HG03103 (cell line): Measurements from ENCODE around the gene SMIM22.

Experiments
- ATAC-seq: cut with Tn5 transposase; IDR thresholded peaks from one replicate; pipeline ENCODE4 v1.9.1; 2021; ENCODE audit warnings: low read depth; ENCODE audit not compliant: unreplicated experiment

Gene SMIM22

DNA sequence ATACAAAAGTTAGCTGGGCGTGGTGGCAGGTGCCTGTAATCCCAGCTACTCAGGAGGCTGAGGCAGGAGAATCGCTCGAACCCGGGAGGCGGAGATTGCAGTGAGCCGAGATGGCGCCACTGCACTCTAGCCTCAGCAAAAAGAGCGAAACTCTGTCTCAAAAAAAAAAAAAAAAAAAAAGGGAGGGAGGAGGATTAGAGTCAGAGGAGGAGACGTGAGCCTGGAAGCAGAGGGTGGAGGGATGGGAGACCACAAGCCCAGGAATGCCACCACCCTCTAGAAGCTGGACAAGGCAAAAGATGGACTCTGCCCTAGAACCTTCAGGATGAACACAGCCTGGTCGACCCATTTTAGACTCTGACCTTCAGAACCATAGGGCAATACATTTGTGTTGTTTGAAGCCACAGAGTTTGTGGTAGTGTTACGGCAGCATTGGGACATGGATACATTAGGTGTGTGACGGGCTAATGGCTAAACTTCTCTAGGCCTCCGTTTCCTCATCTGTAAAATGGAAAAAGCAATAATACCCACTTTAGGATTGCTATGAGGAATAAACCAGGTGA lies 2.1 kb upstream of the SMIM22 start:
- ATAC-seq: no peak

DNA sequence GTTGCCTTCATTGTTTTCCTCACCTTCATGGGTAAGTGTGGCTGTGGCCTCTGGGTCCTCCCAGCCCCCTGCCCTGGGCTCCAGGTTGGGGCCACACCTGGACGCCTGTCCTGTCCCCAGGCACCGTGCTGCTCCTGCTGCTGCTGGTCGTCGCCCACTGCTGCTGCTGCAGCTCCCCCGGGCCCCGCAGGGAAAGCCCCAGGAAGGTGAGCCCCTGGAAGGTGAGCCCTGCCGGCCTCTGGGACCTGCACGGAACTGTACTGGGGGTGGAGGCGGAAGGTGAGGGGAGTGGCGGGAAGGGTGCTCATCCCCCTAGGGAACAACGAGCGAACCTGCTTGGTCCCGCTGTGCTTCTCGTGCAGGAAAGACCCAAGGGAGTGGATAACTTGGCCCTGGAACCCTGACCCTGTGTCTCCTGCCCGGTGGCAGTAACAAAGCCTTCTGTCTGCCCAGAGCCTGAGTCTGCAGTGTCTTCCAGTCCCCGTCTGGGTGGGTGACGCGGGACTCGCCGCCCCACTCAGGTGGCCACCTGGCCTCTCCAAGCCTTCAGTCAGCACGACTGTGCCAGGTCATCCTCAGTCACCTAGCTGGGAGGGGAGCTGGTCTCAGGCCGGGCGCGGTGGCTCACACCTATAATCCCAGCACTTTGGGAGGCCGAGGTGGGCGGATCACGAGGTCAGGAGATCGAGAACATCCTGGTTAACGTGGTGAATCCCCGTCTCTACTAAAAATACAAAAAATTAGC lies 831 bp downstream of the SMIM22 start:
- ATAC-seq: no peak

DNA sequence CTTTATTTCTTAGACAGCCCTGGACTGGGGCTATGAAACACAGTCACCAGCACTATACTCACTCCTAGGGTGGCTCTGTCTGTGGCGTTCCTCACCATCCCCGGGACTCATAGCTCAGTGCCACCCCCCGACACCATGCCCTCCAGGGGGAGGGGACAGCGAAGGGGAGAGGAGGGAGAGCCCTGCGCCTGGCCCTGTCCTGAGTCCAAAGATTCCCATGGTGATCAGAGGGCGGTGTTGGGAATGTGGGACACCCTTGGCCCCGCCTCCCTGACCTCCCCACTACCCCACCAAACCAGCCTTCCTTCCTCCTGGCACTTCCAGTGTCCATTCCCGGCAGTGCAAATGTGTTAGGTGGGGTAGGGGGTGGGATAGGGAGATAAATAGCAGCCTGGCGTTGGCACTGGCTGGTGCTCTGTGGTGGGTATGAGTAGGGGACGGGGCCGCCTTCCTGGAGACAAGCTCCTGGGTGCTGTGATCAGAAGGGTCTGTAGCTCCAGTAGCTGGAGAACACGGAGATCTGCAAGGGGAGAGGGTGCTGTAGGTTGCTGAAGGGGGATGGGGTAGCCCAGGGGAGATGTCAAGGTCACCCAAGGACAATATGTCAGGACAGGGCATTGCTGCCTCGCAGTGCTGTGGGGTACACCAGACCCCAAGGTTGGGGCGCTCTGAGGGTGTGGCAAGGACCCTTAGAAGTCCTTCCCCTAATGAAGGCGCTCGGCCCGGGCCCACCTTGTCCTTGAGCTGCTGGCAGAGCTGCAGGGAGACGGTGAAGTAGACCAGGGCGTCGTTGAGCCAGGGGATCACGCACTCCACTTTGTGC lies 2.0 kb downstream of the SMIM22 start:
- ATAC-seq: no peak

- no peak for ATAC-seq
Measured at GRCh38 chr16:4797805-4798252, 2.7 kb downstream of the SMIM22 start.

GRCh38 chr16:4798456-4798855 lies 3.3 kb downstream of the SMIM22 start:
- no peak for ATAC-seq

- no peak for ATAC-seq
Measured at GRCh38 chr16:4799171-4799855, 4.1 kb downstream of the SMIM22 start.

- no peak for ATAC-seq
Measured at GRCh38 chr16:4800290-4801041, 5.3 kb downstream of the SMIM22 start.

GRCh38 chr16:4801051-4801961 lies 6.1 kb downstream of the SMIM22 start:
- ATAC-seq: no peak

- peak; percentile 52 for ATAC-seq
Measured at GRCh38 chr16:4801962-4802658, 6.9 kb downstream of the SMIM22 start, which contains the start of gene ROGDI. Gene ROGDI (minus strand): TSS chr16:4802633. CDS start chr16:4802571, 62 bp downstream.

DNA sequence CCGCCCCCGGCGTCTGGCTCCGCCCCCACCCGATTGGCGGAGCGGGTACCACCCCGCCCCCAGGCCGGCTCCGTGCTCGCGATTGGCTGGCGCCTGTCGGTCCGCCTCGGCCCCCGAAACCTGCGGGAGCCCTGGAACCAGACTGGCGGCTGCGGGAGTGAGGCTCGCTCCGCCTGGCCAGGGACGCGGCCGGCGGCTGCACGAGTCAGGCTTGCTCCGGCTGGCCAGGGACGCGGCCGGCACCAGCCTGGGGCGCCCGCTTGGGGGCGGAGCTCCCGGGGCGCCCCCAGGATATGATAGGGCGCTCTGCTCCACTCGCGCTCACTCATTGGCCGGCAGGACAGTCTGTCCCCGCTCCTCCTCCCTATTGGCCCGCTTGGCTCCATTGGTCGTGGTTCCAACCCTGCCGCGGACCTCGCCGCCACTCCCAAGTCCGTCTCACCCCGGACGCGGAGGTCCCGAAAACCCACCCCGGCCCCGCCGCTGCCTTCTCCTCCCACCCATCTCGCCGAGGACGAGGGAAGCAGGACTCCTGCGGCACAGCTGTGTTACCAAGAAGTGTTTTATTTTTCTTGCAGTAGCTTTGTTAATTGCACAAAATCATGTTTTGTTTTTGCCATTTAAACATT lies 7.6 kb downstream of the SMIM22 start:
- peak; percentile 84 for ATAC-seq

DNA sequence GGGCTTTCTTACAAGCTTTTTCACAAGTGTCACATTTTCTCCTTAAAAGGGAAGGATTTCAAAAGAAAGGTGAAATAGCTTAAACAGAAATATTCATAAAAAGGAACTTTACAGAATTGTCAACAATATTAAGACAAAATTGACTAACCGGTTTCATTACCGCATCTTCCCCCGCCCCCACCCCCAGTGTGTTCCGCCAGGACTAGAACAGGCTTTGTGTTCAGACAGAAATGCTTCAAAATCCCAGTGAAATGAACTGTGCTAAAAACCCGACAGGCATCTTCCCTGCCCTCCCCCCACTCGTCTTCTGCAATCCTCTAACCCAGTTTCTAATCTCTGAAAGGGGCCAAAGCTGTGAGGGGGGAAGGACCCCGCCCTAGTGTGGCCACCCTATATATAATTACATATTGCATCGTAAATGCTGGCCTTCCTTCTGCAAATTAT lies 8.3 kb downstream of the SMIM22 start:
- no peak for ATAC-seq

DNA sequence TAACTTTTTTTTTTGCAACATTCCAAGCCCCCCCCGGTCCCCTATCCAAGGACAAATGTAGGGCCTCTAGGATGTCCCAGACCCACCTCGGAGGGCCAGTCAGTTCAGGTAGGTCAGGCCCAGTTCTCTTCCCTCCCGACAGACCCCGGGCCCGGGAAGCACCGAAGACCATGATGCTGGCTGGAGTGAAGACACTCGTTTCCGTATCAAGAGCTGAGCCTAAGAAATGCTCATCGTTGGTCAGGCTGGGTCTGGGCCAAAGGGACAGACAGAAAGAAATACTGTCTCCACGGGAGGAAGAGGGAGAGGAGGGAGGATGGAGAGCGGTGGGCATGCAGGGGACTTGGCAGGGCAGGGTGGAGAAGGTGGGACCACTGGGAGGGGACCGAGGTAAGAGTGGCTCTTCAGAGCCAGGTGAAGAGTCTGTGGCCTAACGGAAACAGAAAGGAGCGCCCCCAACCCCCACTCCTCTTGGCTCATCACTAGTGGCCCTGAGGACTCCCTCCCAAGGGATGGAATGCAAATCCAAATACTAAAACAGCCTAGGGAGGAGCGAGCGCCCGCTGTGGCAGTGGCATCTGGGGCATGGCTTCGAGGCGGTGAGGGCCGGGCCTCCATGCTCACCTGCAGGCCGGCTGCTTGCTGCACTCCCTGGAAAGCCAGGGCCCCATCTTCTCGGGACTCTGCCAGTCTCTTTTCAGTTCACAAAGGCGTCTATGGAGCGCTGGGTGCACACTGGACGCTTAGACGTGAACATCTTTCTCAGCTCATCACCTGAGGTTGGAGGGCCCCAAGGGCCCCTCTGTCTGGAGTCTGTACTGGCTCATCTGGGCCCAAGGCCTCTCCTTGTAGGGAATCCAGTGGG lies 9.0 kb downstream of the SMIM22 start:
- ATAC-seq: no peak

DNA sequence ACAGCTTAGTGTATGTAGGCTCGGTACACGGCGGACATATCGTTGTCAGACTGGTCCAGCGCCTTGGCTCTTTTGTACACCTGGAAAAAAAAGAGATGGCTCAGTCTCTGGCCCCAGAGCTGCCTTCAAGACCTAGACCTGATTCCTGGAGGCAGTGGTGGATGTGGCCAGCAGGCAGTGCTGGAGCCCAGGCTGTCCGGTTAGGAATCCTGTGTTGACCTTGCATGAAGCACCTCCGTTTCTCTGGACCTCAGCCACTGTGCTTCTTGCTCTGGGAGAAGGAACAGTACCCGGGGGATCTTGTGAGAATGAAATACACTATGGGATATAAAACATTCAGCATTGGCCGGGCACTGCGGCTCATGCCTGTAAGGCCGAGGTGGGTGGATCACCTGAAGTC lies 10.1 kb downstream of the SMIM22 start:
- ATAC-seq: no peak

- ATAC-seq: no peak
Measured at GRCh38 chr16:4806280-4806679, 11.1 kb downstream of the SMIM22 start.

DNA sequence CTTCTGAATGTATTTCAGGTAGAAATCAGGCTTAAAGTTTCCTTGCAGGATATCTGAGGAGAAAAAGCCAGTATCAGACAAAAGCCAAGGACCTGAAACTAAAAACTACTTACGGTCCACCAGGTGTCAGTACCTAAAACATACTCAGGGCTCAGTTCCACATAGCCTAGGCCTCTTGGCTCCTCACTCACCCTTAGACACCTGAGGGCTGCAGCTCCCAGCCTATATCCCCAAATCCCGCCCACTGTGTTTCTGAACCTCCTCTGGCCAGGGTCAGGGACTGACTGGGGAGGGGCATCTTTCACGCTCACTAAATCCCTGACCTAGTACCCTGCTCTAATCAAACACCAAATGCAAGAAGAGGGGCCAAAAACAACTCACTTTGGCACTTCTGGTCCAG lies 16.1 kb downstream of the SMIM22 start:
- no peak for ATAC-seq

DNA sequence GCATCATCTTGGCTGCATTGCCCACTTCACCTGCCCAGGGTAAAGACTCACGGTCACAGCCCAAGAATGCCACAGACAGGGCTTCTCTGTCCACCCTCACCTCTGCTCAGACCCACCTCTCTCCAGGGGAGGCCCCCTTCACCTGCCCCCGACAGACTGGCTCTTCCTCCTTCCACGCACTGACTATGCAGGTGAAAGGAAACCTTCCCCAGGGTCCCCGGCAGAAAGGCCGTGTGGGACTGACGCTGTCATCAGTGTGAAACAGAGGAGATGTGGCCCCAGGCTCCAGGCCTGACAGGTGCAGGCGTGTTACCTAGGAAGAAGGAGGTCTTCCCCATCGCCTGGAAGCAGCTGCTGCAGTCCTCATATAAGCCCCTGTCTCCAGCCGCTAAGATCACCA lies 16.6 kb downstream of the SMIM22 start:
- no peak for ATAC-seq
